Upper lobe of right lung (tissue), 1 donor: ENCODE results near the gene KATNB1. TPM values are rescaled to one million over a fixed set of nuclear protein-coding genes. Genes with fewer than 3 reads are reported as not detected.

ENCODE experiments used
- ATAC-seq: fragments of 200-7000 bp; cut with Tn5 transposase; one replicate; pipeline ENCODE4 v1.9.1; 2020; ENCODE audit warnings: mild to moderate bottlenecking, moderate library complexity
- DNase-seq: peaks from one replicate; pipeline ENCODE4 v3.0.0-alpha.2; 2020
- H3K27ac ChIP-seq: fragments of 200-600 bp; one replicate; pipeline ENCODE4 v1.8.0; 2022
- H3K27me3 ChIP-seq: fragments of 200-600 bp; one replicate; pipeline ENCODE4 v1.8.0; 2022; ENCODE audit warnings: mild to moderate bottlenecking
- H3K36me3 ChIP-seq: fragments of 200-600 bp; one replicate; pipeline ENCODE4 v1.8.0; 2022
- H3K4me1 ChIP-seq: fragments of 200-600 bp; one replicate; pipeline ENCODE4 v1.8.0; 2022
- H3K4me3 ChIP-seq: fragments of 200-600 bp; one replicate; pipeline ENCODE4 v1.8.0; 2022; ENCODE audit warnings: mild to moderate bottlenecking
- H3K9me3 ChIP-seq: fragments of 200-600 bp; one replicate; pipeline ENCODE4 v1.8.0; 2022
- intact Hi-C: fragments of 100-400 bp; cut with DNase I; formaldehyde crosslinking; loops from one replicate; pipeline ENCODE4 v1.11.0; 2022
- total RNA-seq: library from RNA; stranded (reverse); fragmentation: NEBNext Ultra II Directional; extraction: Animal tissue kit (Norgen Biotek cat#: 25700); gene quantifications from one replicate; pipeline ENCODE4 v1.2.1, GENCODE V29; 2021
- TF ChIP-seq, protein P1 (sequence below): fragments of 200-600 bp; IDR thresholded peaks from one replicate; pipeline ENCODE4 v1.8.0; 2022; ENCODE audit warnings: antibody characterized with exemption
- donor health status: DM: no; HTN: yes; CAD: no; lungs with severe emphysema.

Gene KATNB1
- total RNA-seq, 1 donor from 2014 or later: 16.6 TPM

DNA sequence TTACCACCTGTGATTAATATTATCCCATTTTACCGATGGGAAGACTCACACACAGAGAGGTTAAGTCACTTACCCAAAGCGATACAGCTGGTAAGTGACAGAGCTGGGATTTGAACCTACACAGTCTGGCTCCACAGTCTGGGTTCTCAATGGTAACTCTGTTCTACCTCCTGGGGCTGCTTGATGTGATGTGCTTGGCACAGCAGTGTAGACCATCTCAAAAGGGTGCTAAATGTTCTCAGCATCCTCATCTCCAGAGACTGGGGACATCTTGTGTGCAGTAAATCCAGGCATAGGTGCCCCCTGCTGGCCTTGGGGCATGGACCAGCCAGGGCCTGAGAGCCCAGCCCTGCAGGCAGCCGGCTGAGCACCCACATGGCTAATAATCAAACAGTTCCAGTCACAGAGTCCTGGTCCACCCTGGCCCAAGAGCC lies 15.4 kb upstream of the KATNB1 start:
- H3K4me1 ChIP-seq: no peaks in the 10 kb centered on the region
- TF ChIP-seq, protein P1, sequence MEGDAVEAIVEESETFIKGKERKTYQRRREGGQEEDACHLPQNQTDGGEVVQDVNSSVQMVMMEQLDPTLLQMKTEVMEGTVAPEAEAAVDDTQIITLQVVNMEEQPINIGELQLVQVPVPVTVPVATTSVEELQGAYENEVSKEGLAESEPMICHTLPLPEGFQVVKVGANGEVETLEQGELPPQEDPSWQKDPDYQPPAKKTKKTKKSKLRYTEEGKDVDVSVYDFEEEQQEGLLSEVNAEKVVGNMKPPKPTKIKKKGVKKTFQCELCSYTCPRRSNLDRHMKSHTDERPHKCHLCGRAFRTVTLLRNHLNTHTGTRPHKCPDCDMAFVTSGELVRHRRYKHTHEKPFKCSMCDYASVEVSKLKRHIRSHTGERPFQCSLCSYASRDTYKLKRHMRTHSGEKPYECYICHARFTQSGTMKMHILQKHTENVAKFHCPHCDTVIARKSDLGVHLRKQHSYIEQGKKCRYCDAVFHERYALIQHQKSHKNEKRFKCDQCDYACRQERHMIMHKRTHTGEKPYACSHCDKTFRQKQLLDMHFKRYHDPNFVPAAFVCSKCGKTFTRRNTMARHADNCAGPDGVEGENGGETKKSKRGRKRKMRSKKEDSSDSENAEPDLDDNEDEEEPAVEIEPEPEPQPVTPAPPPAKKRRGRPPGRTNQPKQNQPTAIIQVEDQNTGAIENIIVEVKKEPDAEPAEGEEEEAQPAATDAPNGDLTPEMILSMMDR: peak; percentile 52
- intact Hi-C loops: no loop called here
- no peaks in the 10 kb centered on the region for H3K27me3 ChIP-seq
- no peak overlapping the region for H3K27ac ChIP-seq
- ATAC-seq (peak; percentile 82), DNase-seq (no peak)
- H3K36me3 ChIP-seq: no peaks in the 10 kb centered on the region
- no peak overlapping the region for H3K4me3 ChIP-seq
- H3K9me3 ChIP-seq: no peaks in the 10 kb centered on the region

DNA sequence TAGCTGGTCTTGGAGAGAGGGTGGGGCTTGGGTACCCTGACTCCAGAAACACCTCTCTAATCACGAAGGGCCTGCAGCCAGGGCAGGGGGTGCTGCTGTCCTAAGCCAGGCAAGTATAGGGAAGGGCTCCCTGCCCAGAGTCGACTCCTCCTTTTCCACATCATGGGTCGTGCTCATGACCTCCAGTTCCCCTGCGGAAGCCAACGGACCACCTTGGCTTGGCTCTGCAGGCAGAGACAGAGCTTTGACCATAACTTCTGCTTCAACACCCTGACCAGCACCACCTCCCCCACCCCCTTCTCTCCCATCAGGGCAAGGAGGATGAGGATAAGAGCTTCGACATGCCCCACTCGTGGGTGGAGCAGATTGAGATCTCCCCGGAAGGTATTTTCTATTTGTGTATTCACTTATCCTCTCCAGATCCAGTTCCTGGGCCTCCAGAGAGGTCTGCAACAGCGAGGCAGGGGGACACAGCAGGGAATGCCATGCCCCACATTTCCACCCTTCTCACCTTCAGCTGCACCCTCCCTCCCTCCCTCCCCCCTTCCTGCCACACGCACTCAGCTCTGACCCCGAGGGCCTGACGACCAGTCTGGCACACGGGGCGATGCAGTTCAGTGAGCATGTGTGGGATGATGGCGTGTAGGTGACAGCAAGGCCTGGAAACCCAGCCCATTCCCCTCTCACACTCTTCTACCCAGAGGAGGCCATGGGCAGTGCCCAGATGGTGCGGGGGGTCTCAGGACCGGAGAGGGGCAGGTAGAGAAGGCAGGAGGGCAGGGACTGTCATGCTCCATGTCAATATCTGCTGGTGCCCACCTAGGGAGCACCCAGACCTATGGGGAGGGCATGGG lies 14.0 kb upstream of the KATNB1 start:
- no peaks in the 10 kb centered on the region for H3K4me1 ChIP-seq
- no peak overlapping the region for H3K4me3 ChIP-seq
- intact Hi-C loops: no loop called here
- DNase-seq (no peak), ATAC-seq (no peak)
- H3K36me3 ChIP-seq: no peaks in the 10 kb centered on the region
- no peaks in the 10 kb centered on the region for H3K27me3 ChIP-seq
- H3K27ac ChIP-seq: no peak overlapping the region
- TF ChIP-seq, protein P1: no peak
- no peaks in the 10 kb centered on the region for H3K9me3 ChIP-seq

GRCh38 chr16:57722210-57722499 lies 13.4 kb upstream of the KATNB1 start:
- DNase-seq (no peak), ATAC-seq (no peak)
- TF ChIP-seq, protein P1: no peak
- Histone ChIP-seq H3K27ac (no peak overlapping the region), H3K36me3 (no peaks in the 10 kb centered on the region), H3K9me3 (no peaks in the 10 kb centered on the region), H3K27me3 (no peaks in the 10 kb centered on the region), H3K4me3 (no peak overlapping the region), H3K4me1 (no peaks in the 10 kb centered on the region)
- intact Hi-C loops: no loop called here

GRCh38 chr16:57722651-57723050 lies 12.9 kb upstream of the KATNB1 start:
- TF ChIP-seq, protein P1: no peak
- Histone ChIP-seq H3K9me3 (no peaks in the 10 kb centered on the region), H3K36me3 (no peaks in the 10 kb centered on the region), H3K4me3 (no peak overlapping the region), H3K27ac (no peak overlapping the region), H3K27me3 (no peaks in the 10 kb centered on the region), H3K4me1 (no peaks in the 10 kb centered on the region)
- ATAC-seq (no peak), DNase-seq (no peak)
- intact Hi-C loops: no loop called here

- no peaks in the 10 kb centered on the region for H3K9me3 ChIP-seq
- no peak for DNase-seq
- H3K27me3 ChIP-seq: no peaks in the 10 kb centered on the region
- intact Hi-C loops: no loop called here
- ATAC-seq: no peak
- no peak overlapping the region for H3K4me3 ChIP-seq
- H3K36me3 ChIP-seq: no peaks in the 10 kb centered on the region
- no peak overlapping the region for H3K27ac ChIP-seq
- no peaks in the 10 kb centered on the region for H3K4me1 ChIP-seq
- TF ChIP-seq, protein P1: no peak
These were observed 12.4 kb upstream of the KATNB1 start for GRCh38 chr16:57723170-57723569.
